Activated naive CD4-positive, alpha-beta T cell treated with anti-CD3 and anti-CD28 coated beads, Interleukin-2, amount 10 ng/mL, durations not matched to agents 7 days and 5 days (primary cell): ENCODE measurements around the gene RNU5D-1.
A peak's percentile ranks its signal among the peaks of the same experiment; 100 is the strongest.

Experiments
- CTCF ChIA-PET: fragments of 350-600 bp; sonication (Branson Sonifier 250); formaldehyde crosslinking; loops from one replicate; lab custom pipeline; 2021; ENCODE audit warnings: antibody characterized with exemption; lab: Charles Lee
- DNase-seq: peaks from one replicate; pipeline ENCODE4 v3.0.0-alpha.2; 2020
- H3K27ac Mint-ChIP-seq: one replicate; pipeline ENCODE4 v1.8.0; 2021; ENCODE audit warnings: mild to moderate bottlenecking, moderate library complexity, mixed read lengths
- H3K27me3 Mint-ChIP-seq: one replicate; pipeline ENCODE4 v1.8.0; 2021; ENCODE audit warnings: mild to moderate bottlenecking, mixed read lengths
- H3K36me3 Mint-ChIP-seq: one replicate; pipeline ENCODE4 v1.8.0; 2021; ENCODE audit warnings: mixed read lengths
- H3K4me1 Mint-ChIP-seq: one replicate; pipeline ENCODE4 v1.8.0; 2021; ENCODE audit warnings: mixed read lengths
- H3K4me3 Mint-ChIP-seq: one replicate; pipeline ENCODE4 v1.8.0; 2021; ENCODE audit warnings: mild to moderate bottlenecking, moderate library complexity, mixed read lengths
- H3K9me3 Mint-ChIP-seq: one replicate; pipeline ENCODE4 v1.8.0; 2021; ENCODE audit warnings: mixed read lengths

The RNU5D-1 gene

DNA sequence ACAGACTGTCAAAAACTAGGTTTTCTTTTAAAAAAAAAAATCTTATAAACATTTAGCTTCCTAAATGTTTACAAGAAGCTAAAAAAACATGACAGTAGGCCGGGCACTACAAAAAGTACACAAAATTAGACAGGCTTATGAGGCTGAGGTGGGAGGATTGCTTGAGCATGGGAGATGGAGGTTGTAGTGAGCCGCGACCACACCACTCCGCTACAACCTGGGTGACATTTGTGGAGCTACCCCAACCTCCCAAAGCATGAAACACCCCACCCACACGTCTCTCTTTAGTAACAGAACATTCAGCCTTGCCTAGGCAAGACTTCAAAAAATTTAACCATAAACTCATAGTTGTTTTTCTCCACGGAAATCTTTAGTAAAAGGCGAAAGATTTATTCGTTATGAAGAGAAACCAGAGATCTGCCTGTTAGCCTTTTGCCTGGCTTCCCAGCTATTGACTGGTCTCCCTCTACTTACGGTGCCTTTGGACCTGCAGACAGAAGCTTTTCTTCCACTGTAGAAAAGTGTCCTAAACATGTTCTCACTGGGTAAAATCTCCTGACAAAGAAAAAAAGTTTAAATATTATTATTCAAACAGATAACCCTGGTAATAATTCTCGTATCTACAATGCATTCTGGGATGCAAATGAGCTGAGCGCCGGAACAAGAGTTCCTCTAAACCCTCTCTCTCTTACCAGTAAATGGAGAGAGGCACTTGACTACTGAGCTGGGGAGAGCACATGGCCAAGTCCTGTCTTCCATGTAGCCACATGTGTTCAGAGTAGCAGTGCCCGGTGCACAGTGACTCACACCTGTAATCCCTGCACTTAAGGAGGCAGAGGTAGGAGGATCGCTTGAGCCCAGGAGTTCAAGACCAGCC, 9.2 kb downstream of the RNU5D-1 start:
- Mint-ChIP-seq H3K36me3 (peaks cover 14% of the 10 kb centered on the region), H3K4me3 (peak overlapping the region; percentile 69), H3K4me1 (peaks cover 80% of the 10 kb centered on the region), H3K27ac (peak overlapping the region; percentile 98), H3K9me3 (no peaks in the 10 kb centered on the region), H3K27me3 (peaks cover 9% of the 10 kb centered on the region)
- CTCF ChIA-PET: interaction anchor here (0.7 to 1.7 kb wide), 9 partner anchors 9 to 92 kb away, joined by 3 to 21 read pairs (median 3); partner anchors contain the start of genes ARMH1, RNU5D-1 and TMEM53
- peak; percentile 83 for DNase-seq

DNA sequence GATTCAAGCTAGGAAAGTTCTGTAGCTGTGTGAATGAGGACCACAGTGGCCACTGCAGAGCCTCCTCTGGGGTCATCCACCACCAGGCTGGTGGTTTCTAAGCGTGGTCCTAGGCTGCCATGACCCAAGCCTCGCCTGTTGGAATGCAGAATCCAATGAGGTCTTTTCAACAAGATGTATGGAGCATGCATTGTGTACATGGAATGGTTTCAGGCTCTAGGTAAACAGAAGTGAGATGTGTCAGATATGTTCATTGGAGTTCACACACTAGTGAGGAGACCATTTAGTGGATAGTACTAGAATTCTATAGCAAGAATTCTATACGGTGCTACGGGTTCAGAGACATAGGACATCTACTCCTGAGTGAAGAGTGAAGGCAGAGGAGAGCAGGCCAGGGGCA, 10.7 kb downstream of the RNU5D-1 start:
- peaks cover 84% of the 10 kb centered on the region for H3K4me1 Mint-ChIP-seq
- H3K36me3 Mint-ChIP-seq: peaks cover 9% of the 10 kb centered on the region
- peak overlapping the region; percentile 98 for H3K27ac Mint-ChIP-seq
- H3K27me3 Mint-ChIP-seq: peaks cover 9% of the 10 kb centered on the region
- no peaks in the 10 kb centered on the region for H3K9me3 Mint-ChIP-seq
- no peak for DNase-seq
- CTCF ChIA-PET: no interaction called here
- H3K4me3 Mint-ChIP-seq: no peak overlapping the region

DNA sequence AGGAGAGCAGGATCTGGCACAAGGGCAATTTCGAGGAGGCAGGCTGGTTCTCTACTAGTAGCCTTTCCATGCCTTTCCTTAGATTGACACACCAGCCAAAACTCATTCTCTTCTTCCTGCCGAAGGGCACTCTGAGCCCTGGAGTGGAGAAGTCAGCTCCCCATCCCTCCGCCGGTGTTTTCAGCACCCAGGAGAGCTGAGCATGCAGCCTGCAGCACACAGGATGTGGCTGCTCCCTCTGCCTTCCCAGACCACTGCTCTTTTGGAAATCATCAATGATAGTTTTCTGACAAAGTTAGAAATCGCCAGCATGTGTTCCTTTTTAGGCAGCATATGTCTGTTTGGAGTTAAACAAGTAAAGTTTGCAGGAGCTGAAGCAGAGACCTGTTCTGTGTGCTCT, 11.7 kb downstream of the RNU5D-1 start:
- H3K36me3 Mint-ChIP-seq: peaks cover 5% of the 10 kb centered on the region
- H3K4me3 Mint-ChIP-seq: no peak overlapping the region
- no peaks in the 10 kb centered on the region for H3K9me3 Mint-ChIP-seq
- peaks cover 84% of the 10 kb centered on the region for H3K4me1 Mint-ChIP-seq
- H3K27me3 Mint-ChIP-seq: peaks cover 5% of the 10 kb centered on the region
- H3K27ac Mint-ChIP-seq: peak overlapping the region; percentile 34
- CTCF ChIA-PET: interaction anchor here (1.6 kb wide), 1 partner anchor 66 kb away, joined by 5 read pairs; no protein-coding TSS in a partner anchor
- peak; percentile 47 for DNase-seq

DNA sequence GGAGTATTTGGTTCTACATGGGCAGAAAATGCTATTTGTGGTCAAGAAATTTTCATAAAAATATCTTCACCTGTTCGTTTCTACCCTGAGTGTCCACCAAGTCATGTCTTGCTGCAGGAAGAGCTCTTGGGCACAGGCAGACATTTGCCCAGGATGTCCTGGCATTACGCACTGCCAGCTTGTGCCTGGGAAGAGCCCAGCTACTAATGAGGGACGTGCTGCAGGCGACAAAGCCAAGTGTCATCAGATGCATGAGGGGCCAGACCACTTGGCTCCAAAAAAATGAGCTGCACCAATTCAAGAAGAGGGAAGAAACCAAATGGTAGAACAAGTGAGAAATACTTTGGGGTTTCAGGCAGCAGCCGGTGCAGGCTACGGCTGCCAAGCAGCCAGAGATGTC, 12.9 kb downstream of the RNU5D-1 start:
- peaks cover 74% of the 10 kb centered on the region for H3K4me1 Mint-ChIP-seq
- no peaks in the 10 kb centered on the region for H3K9me3 Mint-ChIP-seq
- peaks cover 11% of the 10 kb centered on the region for H3K27me3 Mint-ChIP-seq
- CTCF ChIA-PET: interaction anchor here (0.7 to 2.1 kb wide), 6 partner anchors 11 to 773 kb away, joined by 4 to 7 read pairs (median 4); partner anchors contain the start of genes RNU5D-1 and TESK2
- DNase-seq: no peak
- no peak overlapping the region for H3K4me3 Mint-ChIP-seq
- no peaks in the 10 kb centered on the region for H3K36me3 Mint-ChIP-seq
- H3K27ac Mint-ChIP-seq: peak overlapping the region; percentile 34

DNA sequence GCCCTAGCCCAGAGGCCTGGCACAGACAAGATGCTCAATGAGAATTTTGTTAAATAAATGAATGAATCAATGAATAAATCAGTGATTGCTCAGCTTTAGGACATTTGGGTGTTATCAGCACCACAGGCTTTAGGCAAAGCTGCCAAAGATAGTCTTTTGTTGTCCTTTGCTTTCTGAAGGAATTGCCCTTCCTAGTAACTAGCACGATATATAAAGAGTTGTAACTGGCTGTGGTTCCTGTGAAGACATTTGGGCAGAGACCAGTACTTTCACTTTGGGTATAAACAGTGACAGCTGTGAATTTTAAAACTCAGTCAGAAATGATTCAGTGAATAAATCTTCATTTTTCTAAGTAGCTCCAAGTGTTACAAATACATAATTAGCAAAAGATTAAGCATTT, 13.3 kb downstream of the RNU5D-1 start:
- H3K4me3 Mint-ChIP-seq: no peak overlapping the region
- peak overlapping the region; percentile 34 for H3K27ac Mint-ChIP-seq
- no peaks in the 10 kb centered on the region for H3K36me3 Mint-ChIP-seq
- CTCF ChIA-PET: interaction anchor here (0.7 to 2.1 kb wide), 8 partner anchors 11 to 774 kb away, joined by 3 to 7 read pairs (median 4); partner anchors contain the start of genes HECTD3, RNU5D-1, TESK2 and UROD
- H3K27me3 Mint-ChIP-seq: peaks cover 15% of the 10 kb centered on the region
- H3K9me3 Mint-ChIP-seq: no peaks in the 10 kb centered on the region
- H3K4me1 Mint-ChIP-seq: peaks cover 71% of the 10 kb centered on the region
- no peak for DNase-seq

DNA sequence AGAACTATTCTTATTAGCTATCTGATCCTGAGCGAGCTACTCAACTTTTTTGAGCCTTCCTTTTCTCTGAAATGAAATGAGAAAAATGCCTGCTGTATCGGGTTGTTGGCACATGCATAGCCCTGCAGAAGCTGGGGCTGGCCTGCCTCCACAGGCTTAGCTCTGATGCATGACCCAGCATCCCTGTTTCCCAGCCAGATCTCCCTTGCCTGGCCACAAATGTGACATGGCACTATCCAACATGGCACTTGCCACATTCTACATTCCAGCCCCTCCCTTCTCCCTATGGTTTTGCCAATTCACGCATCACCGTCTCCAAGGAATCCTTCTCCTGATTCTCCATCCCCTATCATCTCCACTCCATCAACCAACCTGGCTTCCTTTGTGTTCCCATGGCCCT, 13.8 kb downstream of the RNU5D-1 start:
- no peak for DNase-seq
- CTCF ChIA-PET: interaction anchor here (0.9 to 2.1 kb wide), 7 partner anchors 10 to 774 kb away, joined by 3 to 7 read pairs (median 4); partner anchors contain the start of genes HECTD3, RNU5D-1, TESK2 and UROD
- no peaks in the 10 kb centered on the region for H3K36me3 Mint-ChIP-seq
- H3K4me1 Mint-ChIP-seq: peaks cover 68% of the 10 kb centered on the region
- no peak overlapping the region for H3K27ac Mint-ChIP-seq
- H3K27me3 Mint-ChIP-seq: peaks cover 20% of the 10 kb centered on the region
- H3K9me3 Mint-ChIP-seq: no peaks in the 10 kb centered on the region
- no peak overlapping the region for H3K4me3 Mint-ChIP-seq

DNA sequence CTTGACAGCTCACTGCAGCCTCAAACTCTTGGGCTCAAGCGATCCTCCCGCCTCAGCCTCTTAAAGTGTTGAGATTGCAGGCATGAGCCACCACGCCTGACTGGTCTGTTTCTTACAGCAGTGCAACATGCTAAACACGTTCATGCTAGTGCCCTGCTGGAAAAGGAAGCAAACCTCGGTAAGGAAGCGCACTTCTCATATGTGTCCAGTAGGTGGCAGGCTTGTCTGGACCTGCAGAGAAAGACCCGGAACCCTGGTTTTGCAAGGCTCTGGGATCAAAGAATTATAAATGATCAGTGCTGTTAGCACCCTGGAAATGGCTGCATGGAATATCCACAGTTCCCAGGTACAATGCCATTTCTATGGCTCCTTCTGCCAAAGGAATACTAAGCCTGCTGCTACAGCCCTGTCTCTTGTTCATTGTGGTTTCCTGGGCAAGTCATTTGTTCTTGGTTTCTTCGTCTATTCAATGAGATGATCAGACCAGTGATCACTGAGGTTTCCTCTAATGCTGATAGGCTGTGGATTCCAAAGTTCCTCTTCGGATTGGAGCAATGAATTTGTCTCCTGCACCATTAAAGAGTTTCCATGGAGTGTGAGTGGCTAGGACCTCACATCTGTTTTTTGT, 15.9 kb downstream of the RNU5D-1 start:
- H3K36me3 Mint-ChIP-seq: no peaks in the 10 kb centered on the region
- H3K4me3 Mint-ChIP-seq: peak overlapping the region; percentile 3
- H3K4me1 Mint-ChIP-seq: peaks cover 47% of the 10 kb centered on the region
- peak overlapping the region; percentile 67 for H3K27ac Mint-ChIP-seq
- H3K27me3 Mint-ChIP-seq: peaks cover 32% of the 10 kb centered on the region
- peak; percentile 77 for DNase-seq
- CTCF ChIA-PET: interaction anchor here (0.7 to 1.1 kb wide), 4 partner anchors 8 to 303 kb away, joined by 3 to 5 read pairs (median 4); no protein-coding TSS in a partner anchor
- no peaks in the 10 kb centered on the region for H3K9me3 Mint-ChIP-seq

DNA sequence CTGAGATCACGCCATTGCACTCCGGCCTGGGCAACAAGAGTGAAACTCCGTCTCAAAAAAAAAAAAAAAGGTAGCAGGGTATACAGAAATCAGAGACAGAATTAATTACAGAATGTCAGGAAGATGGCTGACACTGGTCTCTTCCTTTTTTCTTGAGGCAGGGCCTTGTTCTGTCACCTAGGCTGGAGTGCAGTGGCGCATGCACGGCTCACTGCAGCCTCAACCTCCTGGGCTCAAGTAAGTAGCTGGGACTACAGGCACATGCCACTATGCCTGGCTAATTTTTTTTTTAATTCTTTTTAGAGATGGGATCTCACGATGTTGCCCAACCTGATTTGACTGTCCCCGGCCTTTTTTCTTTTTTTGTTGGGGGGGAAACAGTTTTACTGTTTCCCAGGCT, 16.4 kb downstream of the RNU5D-1 start:
- H3K36me3 Mint-ChIP-seq: no peaks in the 10 kb centered on the region
- H3K27ac Mint-ChIP-seq: peak overlapping the region; percentile 14
- peaks cover 44% of the 10 kb centered on the region for H3K4me1 Mint-ChIP-seq
- H3K27me3 Mint-ChIP-seq: peaks cover 35% of the 10 kb centered on the region
- no peak for DNase-seq
- H3K4me3 Mint-ChIP-seq: no peak overlapping the region
- CTCF ChIA-PET: interaction anchor here (0.7 to 1.1 kb wide), 4 partner anchors 8 to 303 kb away, joined by 3 to 5 read pairs (median 4); no protein-coding TSS in a partner anchor
- no peaks in the 10 kb centered on the region for H3K9me3 Mint-ChIP-seq

DNA sequence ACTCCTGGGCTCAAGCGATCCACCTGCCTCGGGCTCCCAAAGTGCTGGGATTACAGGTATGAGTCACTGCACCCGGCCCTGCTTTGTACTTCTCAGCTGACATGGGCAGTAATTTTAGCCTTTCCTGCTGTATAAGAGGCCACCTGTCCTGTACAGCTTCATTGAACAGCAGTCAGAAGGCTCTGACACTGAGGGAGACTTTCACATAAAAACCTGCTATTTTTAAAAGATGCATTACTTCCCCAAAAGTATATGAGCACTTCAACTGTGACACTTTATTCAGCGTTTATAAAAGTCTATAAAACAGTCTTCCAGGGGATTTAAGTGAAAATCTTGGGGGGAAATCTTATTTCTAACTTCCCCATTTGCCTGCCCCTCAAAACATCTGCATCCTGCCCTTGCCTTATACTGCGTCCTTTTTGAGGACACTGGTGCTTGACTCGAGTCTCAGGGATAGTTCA, 17.6 kb downstream of the RNU5D-1 start:
- H3K36me3 Mint-ChIP-seq: no peaks in the 10 kb centered on the region
- H3K27me3 Mint-ChIP-seq: peaks cover 41% of the 10 kb centered on the region
- H3K4me1 Mint-ChIP-seq: peaks cover 39% of the 10 kb centered on the region
- no peak for DNase-seq
- no peak overlapping the region for H3K27ac Mint-ChIP-seq
- no peak overlapping the region for H3K4me3 Mint-ChIP-seq
- no peaks in the 10 kb centered on the region for H3K9me3 Mint-ChIP-seq
- CTCF ChIA-PET: interaction anchor here (0.6 to 1.6 kb wide), 3 partner anchors 11 to 301 kb away, joined by 3 to 4 read pairs (median 3); no protein-coding TSS in a partner anchor

DNA sequence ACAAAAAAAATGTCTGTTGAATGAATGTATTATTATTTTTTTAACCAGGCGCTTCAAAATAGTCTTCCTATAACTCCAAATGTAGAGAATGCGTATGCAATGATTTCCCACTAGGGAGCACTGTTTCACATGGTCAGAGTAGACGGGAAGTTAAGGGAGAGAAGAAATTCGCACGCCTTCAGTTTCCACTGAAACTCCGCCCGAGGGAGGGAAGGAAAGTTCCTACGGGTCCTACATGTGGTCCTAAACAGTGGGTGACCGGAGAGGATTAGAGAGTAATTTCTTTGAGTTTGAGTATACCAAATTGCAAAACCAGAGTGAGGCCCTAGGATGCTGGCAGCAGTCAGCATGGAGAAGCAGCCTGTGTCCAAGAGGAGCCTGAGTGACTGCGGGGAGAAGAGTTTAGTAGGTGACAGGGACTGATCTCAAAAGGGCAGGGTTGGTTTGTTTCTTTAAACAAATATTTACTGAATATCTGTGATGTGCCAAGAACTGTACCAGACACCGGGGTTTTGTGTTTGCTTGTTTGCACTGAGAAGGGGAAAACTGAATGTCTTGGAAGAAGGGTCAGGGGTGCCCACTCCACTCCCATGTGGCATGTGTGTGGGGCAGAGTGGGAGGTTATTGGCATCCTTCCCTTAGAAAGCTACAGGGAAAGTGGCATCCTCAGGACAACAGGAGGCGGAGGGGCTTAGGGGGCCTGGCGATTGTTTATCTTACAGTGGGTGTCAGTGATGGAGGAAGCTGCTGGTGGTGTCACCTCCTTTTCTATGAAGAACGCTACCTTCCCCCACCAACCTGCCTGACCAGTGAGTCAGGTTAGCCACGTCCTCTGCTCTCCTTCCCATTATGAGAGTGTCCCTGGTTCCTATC, 22.8 kb downstream of the RNU5D-1 start:
- H3K4me1 Mint-ChIP-seq: peaks cover 10% of the 10 kb centered on the region

DNA sequence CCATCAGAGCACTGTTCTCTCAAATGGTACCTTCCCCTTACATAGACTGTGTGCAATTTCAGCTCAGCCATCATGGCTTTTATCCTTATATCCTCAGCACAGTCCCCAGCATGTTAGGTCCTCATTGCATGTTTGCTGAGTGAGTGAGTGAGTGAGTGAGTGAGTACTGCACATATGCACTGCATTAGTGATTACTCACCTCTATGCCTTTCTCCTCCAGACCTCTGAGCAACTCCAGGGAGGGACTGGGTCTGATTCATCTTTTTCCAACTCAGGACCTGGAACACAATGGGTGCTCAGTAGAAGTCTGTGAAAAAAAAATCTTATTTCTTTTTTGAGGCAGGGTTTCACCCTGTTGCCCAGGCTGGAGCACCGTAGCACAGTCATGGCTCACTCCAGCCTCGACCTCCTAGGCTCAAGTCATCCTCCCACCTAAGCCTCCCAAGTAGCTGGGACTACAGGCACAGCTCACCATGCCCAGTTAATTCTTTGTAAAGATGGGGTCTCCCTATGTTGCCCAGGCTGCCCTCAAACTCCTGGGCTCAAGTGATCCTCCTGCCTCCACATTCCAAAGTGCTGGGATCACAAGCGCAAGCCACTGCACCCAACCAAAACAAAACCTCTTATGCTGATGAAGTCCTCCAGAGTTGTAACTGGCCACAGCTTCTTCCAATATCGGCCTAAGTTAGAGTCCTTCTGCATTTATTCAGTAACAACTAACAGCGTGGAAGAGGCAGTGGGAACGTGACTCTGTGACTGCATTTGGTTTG, 23.7 kb downstream of the RNU5D-1 start:
- CTCF ChIA-PET: interaction anchor here (0.6 to 2.0 kb wide), 9 partner anchors 10 to 55 kb away, joined by 3 to 9 read pairs (median 4); partner anchors contain the start of genes ARMH1 and RNU5D-1
- peaks cover 10% of the 10 kb centered on the region for H3K4me1 Mint-ChIP-seq
- no peak for DNase-seq
- no peak overlapping the region for H3K27ac Mint-ChIP-seq
- H3K36me3 Mint-ChIP-seq: no peaks in the 10 kb centered on the region
- H3K27me3 Mint-ChIP-seq: peaks cover 34% of the 10 kb centered on the region
- H3K9me3 Mint-ChIP-seq: no peaks in the 10 kb centered on the region
- H3K4me3 Mint-ChIP-seq: no peak overlapping the region

More for the DNA sequence above, 22.8 kb downstream of the RNU5D-1 start:
- no peak overlapping the region for H3K27ac Mint-ChIP-seq
- peaks cover 43% of the 10 kb centered on the region for H3K27me3 Mint-ChIP-seq
- peak; percentile 55 for DNase-seq
- peak overlapping the region; percentile 1 for H3K4me3 Mint-ChIP-seq
- no peaks in the 10 kb centered on the region for H3K9me3 Mint-ChIP-seq
- no peaks in the 10 kb centered on the region for H3K36me3 Mint-ChIP-seq
- CTCF ChIA-PET: interaction anchor here (0.9 to 1.7 kb wide), 2 partner anchors 9 to 14 kb away, joined by 4 to 7 read pairs; no protein-coding TSS in a partner anchor

DNA sequence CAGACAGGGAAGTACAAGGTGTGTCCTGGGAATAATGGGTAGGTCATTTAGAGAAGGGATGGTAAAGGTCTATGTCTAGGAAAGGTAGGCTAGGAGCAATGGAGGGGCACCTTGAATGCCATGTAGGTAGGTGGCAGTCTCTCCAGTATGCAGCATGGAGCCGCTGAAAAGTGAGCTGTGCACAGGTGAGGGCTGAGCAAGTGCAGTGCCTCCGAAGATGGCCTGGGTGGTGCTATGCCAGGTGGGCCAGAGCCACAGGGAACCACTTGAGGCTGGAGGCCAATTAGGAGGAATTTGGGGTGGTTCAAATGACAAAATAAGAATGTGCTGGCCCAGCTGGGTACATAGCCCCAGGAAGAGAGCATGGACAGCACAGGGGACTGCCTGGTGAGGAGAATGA, 25.0 kb downstream of the RNU5D-1 start:
- H3K27me3 Mint-ChIP-seq: peaks cover 27% of the 10 kb centered on the region
- H3K36me3 Mint-ChIP-seq: no peaks in the 10 kb centered on the region
- CTCF ChIA-PET: interaction anchor here (1.4 to 2.0 kb wide), 3 partner anchors 14 to 22 kb away, joined by 4 to 7 read pairs (median 6); no protein-coding TSS in a partner anchor
- no peak for DNase-seq
- no peaks in the 10 kb centered on the region for H3K9me3 Mint-ChIP-seq
- no peak overlapping the region for H3K27ac Mint-ChIP-seq
- H3K4me1 Mint-ChIP-seq: peaks cover 10% of the 10 kb centered on the region
- no peak overlapping the region for H3K4me3 Mint-ChIP-seq
